AG04450 (cell line): ENCODE measurements around the gene SCD5. TPM values are rescaled to one million over a fixed set of nuclear protein-coding genes. Genes with fewer than 3 reads are reported as not detected.
A peak's percentile ranks its signal among the peaks of the same experiment; 100 is the strongest.
"Not testable (repeated sequence)": the region's sequence is repeated elsewhere in the genome, so short reads cannot be mapped to it uniquely, and the experiment has no call there.

ENCODE experiments used
- CTCF ChIA-PET: fragments of 300-600, 350-600 bp; formaldehyde crosslinking; extraction: SDS; loops from one replicate; lab custom pipeline; 2022; ENCODE audit warnings: antibody characterized with exemption, inconsistent platforms; lab: Charles Lee
- POLR2A ChIA-PET: fragments of 350-600 bp; formaldehyde crosslinking; extraction: SDS; loops from one replicate; lab custom pipeline; 2021; ENCODE audit warnings: antibody characterized with exemption, inconsistent platforms; lab: Yijun Ruan, JAX
- DNase-seq: peaks from one replicate; pipeline ENCODE4 v3.0.0-alpha.2; 2011; ENCODE audit warnings: low read depth, low spot score
- H3K27ac ChIP-seq: one replicate; pipeline ENCODE4 v1.5.1; 2012; ENCODE audit warnings: low read depth, low read length, control low read depth
- H3K27me3 ChIP-seq: one replicate; pipeline ENCODE4 v1.6.0; 2012; ENCODE audit warnings: low read length; ENCODE audit not compliant: control insufficient read depth, insufficient read depth
- H3K4me3 ChIP-seq: 2 replicates; pipeline ENCODE4 v1.5.1; 2011; ENCODE audit warnings: mild to moderate bottlenecking, low read depth, low read length, control low read depth
- H3K9me3 ChIP-seq: 2 replicates; pipeline ENCODE4 v1.5.1; 2012; ENCODE audit warnings: low read length; ENCODE audit not compliant: control insufficient read depth, insufficient read depth
- polyA minus RNA-seq: library from RNA; depleted of rRNA, polyadenylated mRNA; stranded (reverse); fragments of >200 nt; gene quantifications from 2 replicates; pipeline ENCODE4 v1.2.3, GENCODE V29; 2011; rRNA and poly(A)+ RNA removed
- polyA plus RNA-seq: library from polyadenylated mRNA; depleted of rRNA; stranded (reverse); fragments of >200 nt; gene quantifications from 2 replicates; pipeline ENCODE4 v1.2.3, GENCODE V29; 2011; rRNA removed
- TF ChIP-seq, protein P1 (sequence below): IDR thresholded peaks from 2 replicates; pipeline ENCODE4 v1.5.1; 2011; ENCODE audit warnings: low read depth, low read length, control low read depth, inconsistent platforms

SCD5 gene
- polyA plus RNA-seq (11.9 and 13.1 TPM in 2 replicates), polyA minus RNA-seq (9.6 and 11.4 TPM in 2 replicates)

DNA sequence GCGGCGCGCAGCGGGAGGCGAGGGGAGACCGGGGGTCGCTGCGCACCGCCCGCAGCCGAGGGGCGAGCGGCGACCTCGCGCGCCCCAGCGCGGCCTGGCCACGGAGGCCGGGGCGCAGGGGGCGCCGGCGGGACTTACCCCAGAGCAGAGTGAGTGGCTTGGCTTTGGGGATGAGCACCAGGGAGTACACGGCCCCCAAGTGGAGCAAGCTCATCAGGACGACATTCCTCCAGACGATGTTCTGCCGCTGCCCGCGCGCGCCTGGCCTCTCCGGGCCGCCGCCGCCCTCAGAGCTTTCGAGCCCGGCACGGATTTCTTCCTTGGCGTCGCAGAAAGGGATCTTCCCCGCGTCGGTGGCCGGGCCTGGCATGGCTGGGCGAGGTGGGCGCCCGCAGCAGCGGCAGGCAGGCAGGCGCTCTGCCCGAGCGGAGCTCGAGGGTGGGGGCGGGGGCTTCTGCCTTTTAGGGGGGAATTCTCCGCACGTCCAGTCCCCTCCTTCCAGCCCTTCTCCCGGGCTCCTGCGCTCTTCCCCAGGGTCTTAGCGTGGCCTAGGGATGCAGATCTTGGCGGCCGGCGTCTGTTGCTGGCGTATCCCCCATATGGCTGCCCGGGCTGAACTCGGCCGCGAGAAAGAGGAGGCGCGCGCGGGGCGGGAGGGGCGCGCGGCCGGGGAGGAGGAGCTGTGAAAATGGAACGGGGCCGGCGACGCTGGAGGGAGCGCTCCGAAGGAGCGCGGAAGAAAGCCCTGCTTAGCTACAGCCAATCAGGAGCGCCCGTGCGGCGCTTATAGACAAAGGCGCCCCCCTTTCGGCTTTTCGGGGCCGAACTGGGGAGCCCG is at the start of gene SCD5:
Gene SCD5, minus strand, starts transcription at position 629 of the 838 bp plus-strand sequence. Its CDS starts 259 bp downstream, at position 370.
- ChIA-PET POLR2A (interaction anchor here (0.5 to 1.5 kb wide), 6 partner anchors 13 to 565 kb away, joined by 3 to 11 read pairs (median 6); partner anchors contain the start of gene COPS4), CTCF (interaction anchor here (1.1 to 1.4 kb wide), 4 partner anchors 12 to 337 kb away, joined by 3 to 5 read pairs (median 4); no protein-coding TSS in a partner anchor)
- H3K4me3 ChIP-seq: peak within 1 kb of the TSS; percentile 73
- DNase-seq: peak; percentile 49
- H3K9me3 ChIP-seq: no peaks in the 10 kb centered on the region
- peaks cover 6% of the 10 kb centered on the region for H3K27me3 ChIP-seq
- TF ChIP-seq, protein P1, sequence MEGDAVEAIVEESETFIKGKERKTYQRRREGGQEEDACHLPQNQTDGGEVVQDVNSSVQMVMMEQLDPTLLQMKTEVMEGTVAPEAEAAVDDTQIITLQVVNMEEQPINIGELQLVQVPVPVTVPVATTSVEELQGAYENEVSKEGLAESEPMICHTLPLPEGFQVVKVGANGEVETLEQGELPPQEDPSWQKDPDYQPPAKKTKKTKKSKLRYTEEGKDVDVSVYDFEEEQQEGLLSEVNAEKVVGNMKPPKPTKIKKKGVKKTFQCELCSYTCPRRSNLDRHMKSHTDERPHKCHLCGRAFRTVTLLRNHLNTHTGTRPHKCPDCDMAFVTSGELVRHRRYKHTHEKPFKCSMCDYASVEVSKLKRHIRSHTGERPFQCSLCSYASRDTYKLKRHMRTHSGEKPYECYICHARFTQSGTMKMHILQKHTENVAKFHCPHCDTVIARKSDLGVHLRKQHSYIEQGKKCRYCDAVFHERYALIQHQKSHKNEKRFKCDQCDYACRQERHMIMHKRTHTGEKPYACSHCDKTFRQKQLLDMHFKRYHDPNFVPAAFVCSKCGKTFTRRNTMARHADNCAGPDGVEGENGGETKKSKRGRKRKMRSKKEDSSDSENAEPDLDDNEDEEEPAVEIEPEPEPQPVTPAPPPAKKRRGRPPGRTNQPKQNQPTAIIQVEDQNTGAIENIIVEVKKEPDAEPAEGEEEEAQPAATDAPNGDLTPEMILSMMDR: 0 out of 2 replicates have a peak, but pooled peaks have one; percentile 8
- H3K27ac ChIP-seq: peak within 1 kb of the TSS; percentile 31

DNA sequence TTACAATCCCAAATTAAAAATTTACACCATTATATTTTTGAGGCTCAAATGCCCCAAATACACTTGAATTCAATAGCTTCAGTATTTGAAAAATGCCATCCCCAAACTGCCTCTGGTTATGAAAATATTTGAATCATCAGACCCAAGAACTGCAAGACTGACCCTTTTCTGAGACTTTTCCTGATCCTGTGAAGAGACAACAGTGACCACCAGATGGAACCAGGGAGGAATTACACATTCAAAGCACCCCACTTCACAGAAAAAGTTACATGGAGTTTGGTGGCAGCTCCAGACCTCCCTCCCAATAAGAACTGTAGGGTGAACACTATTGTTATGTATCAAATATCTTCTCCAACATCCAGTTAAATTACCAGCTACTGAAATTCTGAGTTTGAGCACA is 44.0 kb upstream of the SCD5 start:
- ChIA-PET POLR2A (no interaction called here), CTCF (interaction anchor here (0.6 to 3.4 kb wide), 8 partner anchors 9 to 438 kb away, joined by 3 to 21 read pairs (median 4); no protein-coding TSS in a partner anchor)
- TF ChIP-seq, protein P1: peak; percentile 50
- Histone ChIP-seq H3K27me3 (no peaks in the 10 kb centered on the region), H3K9me3 (no peaks in the 10 kb centered on the region), H3K4me3 (no peak overlapping the region), H3K27ac (no peak overlapping the region)
- DNase-seq: no peak

DNA sequence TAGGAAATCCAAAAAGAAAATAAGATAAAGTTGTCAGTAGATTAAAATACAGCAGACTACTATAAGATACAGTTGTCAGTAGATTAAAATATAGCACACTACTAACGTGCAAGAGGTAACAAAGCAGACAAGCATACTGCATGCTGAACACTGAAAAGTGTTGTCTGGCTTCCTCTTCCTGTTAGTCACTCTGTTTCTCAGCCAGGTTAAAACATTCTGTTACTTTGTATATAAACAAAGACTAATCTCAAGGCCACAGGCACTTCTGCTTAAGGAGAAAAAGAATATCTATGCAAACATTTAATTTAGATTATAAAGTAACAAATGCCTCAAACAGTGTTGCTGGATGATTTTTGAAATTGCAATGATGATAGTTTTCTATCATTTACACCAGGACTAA is 41.0 kb upstream of the SCD5 start:
- Histone ChIP-seq H3K27ac (no peak overlapping the region), H3K27me3 (no peaks in the 10 kb centered on the region), H3K9me3 (no peaks in the 10 kb centered on the region), H3K4me3 (no peak overlapping the region)
- no peak for DNase-seq
- ChIA-PET POLR2A (no interaction called here), CTCF (interaction anchor here (2.2 kb wide), 1 partner anchor 377 kb away, joined by 12 read pairs; no protein-coding TSS in a partner anchor)
- TF ChIP-seq, protein P1: no peak

DNA sequence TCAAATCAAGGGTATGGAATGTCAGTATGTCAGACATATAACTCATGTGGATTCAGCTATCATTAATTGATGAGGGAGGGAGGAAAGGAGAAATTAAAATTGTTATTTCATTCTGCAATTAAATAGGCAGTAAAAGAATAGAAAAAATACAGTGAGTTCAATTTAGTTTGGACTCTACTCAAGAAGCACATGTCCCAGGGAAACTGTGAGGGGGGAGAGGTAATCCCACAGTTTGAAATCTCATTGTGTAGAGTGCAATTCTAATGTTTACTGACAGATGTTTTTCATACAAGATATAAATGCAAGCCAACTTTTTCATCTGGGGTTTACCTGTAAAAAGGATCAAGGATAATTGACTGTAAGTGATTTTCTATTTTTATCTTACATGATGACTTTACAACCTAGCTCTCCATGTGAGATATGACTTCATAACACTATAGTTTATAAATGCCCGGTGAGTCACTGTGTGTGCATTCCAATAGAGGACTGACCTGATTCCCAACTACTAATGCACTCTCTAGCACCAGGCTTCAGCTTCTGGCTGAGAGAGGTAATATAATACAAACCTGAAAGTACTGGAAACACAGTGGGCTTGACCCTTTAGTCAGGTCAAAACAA is 35.2 kb upstream of the SCD5 start:
- Histone ChIP-seq H3K27ac (peak overlapping the region; percentile 42), H3K9me3 (no peaks in the 10 kb centered on the region)
- CTCF ChIA-PET: interaction anchor here (0.7 to 0.9 kb wide), 2 partner anchors 9 to 11 kb away, joined by 3 to 5 read pairs; no protein-coding TSS in a partner anchor

DNA sequence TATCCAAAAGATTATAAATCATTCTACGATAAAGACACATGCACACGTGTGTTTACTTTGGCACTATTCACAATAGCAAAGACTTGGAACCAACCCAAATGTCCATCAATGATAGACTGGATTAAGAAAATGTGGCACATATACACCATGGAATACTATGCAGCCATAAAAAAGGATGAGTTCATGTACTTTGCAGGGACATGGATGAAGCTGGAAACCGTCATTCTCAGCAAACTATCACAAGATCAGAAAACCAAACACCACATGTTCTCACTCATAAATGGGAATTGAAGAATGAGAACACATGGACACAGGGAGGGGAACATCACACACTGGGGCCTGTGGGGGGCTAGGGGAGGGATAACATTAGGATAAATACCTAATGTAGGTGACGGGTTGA is 34.5 kb upstream of the SCD5 start:
- CTCF ChIA-PET: interaction anchor here (0.9 kb wide), 1 partner anchor 10 kb away, joined by 5 read pairs; no protein-coding TSS in a partner anchor
- POLR2A ChIA-PET, H3K4me3 ChIP-seq, DNase-seq, H3K9me3 ChIP-seq, H3K27me3 ChIP-seq, H3K27ac ChIP-seq: not testable (repeated sequence)

More for the DNA sequence above, 35.2 kb upstream of the SCD5 start:
- Histone ChIP-seq H3K4me3 (no peak overlapping the region), H3K27me3 (no peaks in the 10 kb centered on the region)
- peak; percentile 74 for DNase-seq
- TF ChIP-seq, protein P1: peak; percentile 28
- POLR2A ChIA-PET: interaction anchor here (1.0 to 1.1 kb wide), 3 partner anchors 12 to 404 kb away, joined by 3 to 6 read pairs (median 3); partner anchors contain the start of gene HNRNPDL
